Measurements from ENCODE around the gene PCDHB11. TPM values are rescaled to one million over a fixed set of nuclear protein-coding genes. Genes with fewer than 3 reads are reported as not detected.
"Not testable (repeated sequence)": the region's sequence is repeated elsewhere in the genome, so short reads cannot be mapped to it uniquely, and the experiment has no call there.

Gene PCDHB11
- total RNA-seq, 4 donors from 2014 or later = 0.63 to 1.7 (median 1.4) TPM

- DNase-seq (ENCODE audit: low spot score in 2 of 2) = no peak
- 39 to 67% methylated on average over 1 of the region's 1 CpG for WGBS, 2 donors
- TF ChIP-seq POLR2A (IDR thresholded peaks at IDR 0.05) = no peak
- TF ChIP-seq CTCF (IDR thresholded peaks at IDR 0.05) = no peak
- intact Hi-C loops (cut with DNase I; ENCODE audit: low total_unique reads) = no loop called here
- no peak overlapping the region for H3K4me3 ChIP-seq (ENCODE audit: low read depth, poor library complexity, severe bottlenecking)
Observed at GRCh38 chr5:141180313-141180712, 19.1 kb upstream of the PCDHB11 start.

GRCh38 chr5:141182248-141182647 is 17.2 kb upstream of the PCDHB11 start, which contains the start of gene PCDHB16:
Gene PCDHB16, plus strand, starts transcription at chr5:141182387. Its CDS starts 173 bp downstream, at chr5:141182560.
- no peak for TF ChIP-seq POLR2A (IDR thresholded peaks at IDR 0.05)
- no peak for TF ChIP-seq CTCF (IDR thresholded peaks at IDR 0.05)
- intact Hi-C loops (cut with DNase I; ENCODE audit: low total_unique reads) = no loop called here
- DNase-seq (ENCODE audit: low spot score in 2 of 2) = no peak
- WGBS, 2 donors = 10 to 11% methylated on average over 13 of the region's 13 CpGs
- H3K4me3 ChIP-seq (ENCODE audit: low read depth, poor library complexity, severe bottlenecking) = peak within 1 kb of the TSS; percentile 1

GRCh38 chr5:141184117-141184855 is 15.1 kb upstream of the PCDHB11 start:
- 20 to 40% methylated on average over 3 to 12 of the region's 69 CpGs for WGBS, 2 donors

GRCh38 chr5:141186897-141187512 is 12.4 kb upstream of the PCDHB11 start, which contains the start of gene PCDHB9:
Gene PCDHB9, plus strand, starts transcription at chr5:141187161. Its CDS starts 158 bp downstream, at chr5:141187319.
- TF ChIP-seq POLR2A (IDR thresholded peaks at IDR 0.05) (no peak), CTCF (IDR thresholded peaks at IDR 0.05) (no peak)
- no peak within 1 kb of the TSS for H3K4me3 ChIP-seq (ENCODE audit: low read depth, poor library complexity, severe bottlenecking)
- WGBS, 2 donors = 18 to 24% methylated on average over 9 of the region's 9 CpGs
- intact Hi-C loops (cut with DNase I; ENCODE audit: low total_unique reads) = no loop called here
- no peak for DNase-seq (ENCODE audit: low spot score in 2 of 2)

More at GRCh38 chr5:141184117-141184855, 15.1 kb upstream of the PCDHB11 start:
- DNase-seq (ENCODE audit: low spot score in 2 of 2); H3K4me3 ChIP-seq (ENCODE audit: low read depth, poor library complexity, severe bottlenecking); intact Hi-C loops (cut with DNase I; ENCODE audit: low total_unique reads): not testable (repeated sequence)

- intact Hi-C loops (cut with DNase I; ENCODE audit: low total_unique reads); DNase-seq (ENCODE audit: low spot score in 2 of 2): not testable (repeated sequence)
Observed at GRCh38 chr5:141188682-141189081, 10.7 kb upstream of the PCDHB11 start.

GRCh38 chr5:141189131-141189530 is 10.3 kb upstream of the PCDHB11 start:
- 45% methylated on average over 18 of the region's 35 CpGs; no CpG with 5 or more reads in 1 of the 2 donors for WGBS, 2 donors
- intact Hi-C loops (cut with DNase I; ENCODE audit: low total_unique reads); H3K4me3 ChIP-seq (ENCODE audit: low read depth, poor library complexity, severe bottlenecking); DNase-seq (ENCODE audit: low spot score in 2 of 2): not testable (repeated sequence)

More at GRCh38 chr5:141188682-141189081, 10.7 kb upstream of the PCDHB11 start:
- H3K4me3 ChIP-seq (ENCODE audit: low read depth, poor library complexity, severe bottlenecking) = not testable (repeated sequence)
- 28 to 36% methylated on average over 8 to 24 of the region's 37 CpGs for WGBS, 2 donors

GRCh38 chr5:141192110-141192725 is 7.2 kb upstream of the PCDHB11 start, which contains the start of gene PCDHB10:
Gene PCDHB10, plus strand, starts transcription at chr5:141192353. Its CDS starts 200 bp downstream, at chr5:141192553.
- 8 to 13% methylated on average over 10 of the region's 10 CpGs for WGBS, 2 donors
- no peak for DNase-seq (ENCODE audit: low spot score in 2 of 2)
- TF ChIP-seq POLR2A (IDR thresholded peaks at IDR 0.05) (no peak), CTCF (IDR thresholded peaks at IDR 0.05) (no peak)
- H3K4me3 ChIP-seq (ENCODE audit: low read depth, poor library complexity, severe bottlenecking) = no peak within 1 kb of the TSS
- intact Hi-C loops (cut with DNase I; ENCODE audit: low total_unique reads) = no loop called here

- 22 to 39% methylated on average over 7 to 22 of the region's 37 CpGs for WGBS, 2 donors
- intact Hi-C loops (cut with DNase I; ENCODE audit: low total_unique reads); H3K4me3 ChIP-seq (ENCODE audit: low read depth, poor library complexity, severe bottlenecking); DNase-seq (ENCODE audit: low spot score in 2 of 2): not testable (repeated sequence)
Observed at GRCh38 chr5:141194332-141194731, 5.1 kb upstream of the PCDHB11 start.

Data from lower leg skin (tissue), 4 donors.